ENCODE results near the gene ATP1A3. TPM values are rescaled to one million over a fixed set of nuclear protein-coding genes. Genes with fewer than 3 reads are reported as not detected.

ATP1A3 gene
- total and polyA plus RNA-seq, 2 of the 13 experiments (the other 11 are each of a cell fraction or from before 2014, with no cell fraction given), result 0.01 to 0.04 TPM

GRCh38 chr19:41959056-41960053 is 34.7 kb downstream of the ATP1A3 start, which contains the start of gene RABAC1 (continued):
- TF ChIP-seq ARID3A (IDR thresholded peaks at IDR 0.05; ENCODE audit: low read depth, low read length) (no peak), ZNF776 (CRISPR knock-in tag; IDR thresholded peaks at IDR 0.05) (no peak; the same call in 1 of the 2 replicates), ZNF282 (IDR thresholded peaks at IDR 0.05; ENCODE audit: partially characterized antibody) (no peak), IRF9 (CRISPR knock-in tag; IDR thresholded peaks at IDR 0.05; ENCODE audit: borderline replicate concordance) (0 out of 2 replicates have a peak, but pooled peaks have one; percentile 2), ZNF329 (CRISPR knock-in tag; IDR thresholded peaks at IDR 0.05; ENCODE audit: low read depth) (no peak), ZNF577 (CRISPR knock-in tag; IDR thresholded peaks at IDR 0.05; ENCODE audit: borderline replicate concordance, low read depth) (no peak), ZNF556 (CRISPR knock-in tag; IDR thresholded peaks at IDR 0.05; ENCODE audit: borderline replicate concordance) (no peak; the same call in 1 of the 2 replicates), ZNF558 (CRISPR knock-in tag; IDR thresholded peaks at IDR 0.05; ENCODE audit: borderline replicate concordance) (peak; percentile 33; the same call in 1 of the 2 replicates), SRSF1 (optimal IDR thresholded peaks at IDR 0.05; ENCODE audit: low read depth, low read length) (no peak), CTCF (CRISPR knock-in tag; IDR thresholded peaks at IDR 0.05) (peak; percentile 42), REXO4 (CRISPR knock-in tag; IDR thresholded peaks at IDR 0.05; ENCODE audit: borderline replicate concordance) (no peak), GLI4 (CRISPR knock-in tag; IDR thresholded peaks at IDR 0.05; ENCODE audit: borderline replicate concordance) (no peak), FOXO4 (CRISPR knock-in tag; conservative IDR thresholded peaks at IDR 0.05) (no peak), ZNF138 (CRISPR knock-in tag; IDR thresholded peaks at IDR 0.05; ENCODE audit: low read depth) (no peak), RNF2 (conservative IDR thresholded peaks at IDR 0.05; ENCODE audit: low read depth) (no peak), CEBPB (IDR thresholded peaks at IDR 0.05; ENCODE audit: borderline replicate concordance, low read depth, low read length) (no peak), ZFP36 (IDR thresholded peaks at IDR 0.05; ENCODE audit: borderline replicate concordance, low read depth, low read length, partially characterized antibody) (no peak), PAXIP1 (CRISPR knock-in tag; conservative IDR thresholded peaks at IDR 0.05) (no peak)

Measured in HepG2 (cell line).